ENCODE measurements around the gene PRDM16.

GRCh38 chr1:3105167-3105863, 36.3 kb downstream of the PRDM16 start:
- TF ChIP-seq BHLHE40 (IDR thresholded peaks at IDR 0.05; ENCODE audit: low read depth, low read length) (no peak), MAX (IDR thresholded peaks at IDR 0.05) (no peak), HDAC2 (IDR thresholded peaks at IDR 0.05) (no peak), CTCF (IDR thresholded peaks at IDR 0.05) (no peak), ZSCAN20 (CRISPR knock-in tag; IDR thresholded peaks at IDR 0.05) (no peak), ESRRA (IDR thresholded peaks at IDR 0.05; ENCODE audit: borderline replicate concordance, low read length) (no peak), POLR2A (IDR thresholded peaks at IDR 0.05; ENCODE audit: low read length) (no peak), RARB (CRISPR knock-in tag; IDR thresholded peaks at IDR 0.05) (no peak), PBX3 (IDR thresholded peaks at IDR 0.05) (no peak)

Measured in A549 (cell line).